ENCODE data around the gene FNTB.

DNA sequence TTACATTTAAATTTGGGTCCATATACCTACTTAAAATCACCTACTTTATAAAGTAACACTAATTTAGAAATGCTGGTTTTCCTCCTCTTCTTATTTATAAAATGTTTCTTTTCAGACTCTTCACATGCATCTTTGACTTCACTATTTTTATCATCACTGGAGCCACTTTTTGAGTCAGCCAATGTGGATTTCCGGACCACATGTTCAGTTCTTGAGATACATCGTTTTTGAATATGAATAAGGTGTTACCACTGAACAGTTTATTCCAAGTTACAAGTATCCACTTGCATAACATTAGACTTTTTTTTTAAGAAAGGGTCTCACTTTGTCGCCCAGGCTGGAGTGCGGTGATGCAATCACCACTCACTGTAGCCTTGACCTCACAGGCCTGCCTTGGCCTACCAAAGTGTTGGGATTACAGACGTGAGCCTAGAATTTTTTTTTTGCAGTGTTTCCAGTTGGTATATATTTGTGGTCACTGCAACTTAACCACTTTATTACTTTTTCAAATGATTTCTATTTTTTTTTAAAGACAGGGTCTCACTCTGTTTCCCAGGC, 5.7 kb downstream of the FNTB start:
- TF ChIP-seq, protein P1, sequence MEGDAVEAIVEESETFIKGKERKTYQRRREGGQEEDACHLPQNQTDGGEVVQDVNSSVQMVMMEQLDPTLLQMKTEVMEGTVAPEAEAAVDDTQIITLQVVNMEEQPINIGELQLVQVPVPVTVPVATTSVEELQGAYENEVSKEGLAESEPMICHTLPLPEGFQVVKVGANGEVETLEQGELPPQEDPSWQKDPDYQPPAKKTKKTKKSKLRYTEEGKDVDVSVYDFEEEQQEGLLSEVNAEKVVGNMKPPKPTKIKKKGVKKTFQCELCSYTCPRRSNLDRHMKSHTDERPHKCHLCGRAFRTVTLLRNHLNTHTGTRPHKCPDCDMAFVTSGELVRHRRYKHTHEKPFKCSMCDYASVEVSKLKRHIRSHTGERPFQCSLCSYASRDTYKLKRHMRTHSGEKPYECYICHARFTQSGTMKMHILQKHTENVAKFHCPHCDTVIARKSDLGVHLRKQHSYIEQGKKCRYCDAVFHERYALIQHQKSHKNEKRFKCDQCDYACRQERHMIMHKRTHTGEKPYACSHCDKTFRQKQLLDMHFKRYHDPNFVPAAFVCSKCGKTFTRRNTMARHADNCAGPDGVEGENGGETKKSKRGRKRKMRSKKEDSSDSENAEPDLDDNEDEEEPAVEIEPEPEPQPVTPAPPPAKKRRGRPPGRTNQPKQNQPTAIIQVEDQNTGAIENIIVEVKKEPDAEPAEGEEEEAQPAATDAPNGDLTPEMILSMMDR (IDR thresholded peaks at IDR 0.05; ENCODE audit: poor library complexity) = no peak
- no peak for TF ChIP-seq EZH2 (IDR thresholded peaks at IDR 0.05; ENCODE audit: borderline replicate concordance)

All from hepatocyte (in vitro differentiated cells).